ENCODE data around the gene ZSCAN31. TPM values are rescaled to one million over a fixed set of nuclear protein-coding genes. Genes with fewer than 3 reads are reported as not detected.

Gene ZSCAN31
- total RNA-seq, 3 donors from 2014 or later (not counting 1 experiment from before 2014, with no cell fraction given), result 0.65 to 2.2 (median 0.72) TPM

DNA sequence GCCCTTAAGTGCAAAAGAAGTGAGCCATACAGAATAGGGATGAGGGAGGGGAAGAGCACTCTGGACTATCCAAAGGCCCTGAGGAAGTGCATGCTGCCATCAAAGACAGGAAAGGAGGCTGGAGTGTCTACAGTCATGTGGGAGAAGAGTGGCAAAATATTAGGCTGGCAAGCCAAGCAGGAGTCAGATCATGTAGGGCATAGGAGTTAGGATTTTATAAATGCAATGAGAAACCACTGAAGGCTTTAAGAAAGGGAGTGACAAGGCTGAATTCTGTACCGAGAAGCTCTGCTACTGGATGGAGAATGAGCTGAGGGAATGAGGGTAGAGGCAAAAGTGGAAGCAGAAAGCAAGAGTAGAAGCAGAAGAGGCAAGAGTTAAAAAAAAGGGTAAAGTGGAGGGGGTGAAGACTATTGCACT, 2.3 kb downstream of the ZSCAN31 start:
- Mint-ChIP-seq H3K9me3 (peaks cover 0 to 3% of the 10 kb centered on the region in 2 donors), H3K27me3 (ENCODE audit: low read depth in 2 of 2) (no peaks in the 10 kb centered on the region), H3K4me1 (peaks cover 0 to 15% of the 10 kb centered on the region in 2 donors), H3K4me3 (peak overlapping the region; percentile 40), H3K36me3 (no peaks in the 10 kb centered on the region), H3K27ac (no peak overlapping the region)
- H3K4me1 ChIP-seq (ENCODE audit: control insufficient read depth, insufficient read depth, low read length), result peaks cover 18% of the 10 kb centered on the region
- ATAC-seq, result no peak
- peaks cover 4% of the 10 kb centered on the region for H3K9me3 ChIP-seq (ENCODE audit: control insufficient read depth, insufficient read depth, low read length)
- TF ChIP-seq, protein P1, sequence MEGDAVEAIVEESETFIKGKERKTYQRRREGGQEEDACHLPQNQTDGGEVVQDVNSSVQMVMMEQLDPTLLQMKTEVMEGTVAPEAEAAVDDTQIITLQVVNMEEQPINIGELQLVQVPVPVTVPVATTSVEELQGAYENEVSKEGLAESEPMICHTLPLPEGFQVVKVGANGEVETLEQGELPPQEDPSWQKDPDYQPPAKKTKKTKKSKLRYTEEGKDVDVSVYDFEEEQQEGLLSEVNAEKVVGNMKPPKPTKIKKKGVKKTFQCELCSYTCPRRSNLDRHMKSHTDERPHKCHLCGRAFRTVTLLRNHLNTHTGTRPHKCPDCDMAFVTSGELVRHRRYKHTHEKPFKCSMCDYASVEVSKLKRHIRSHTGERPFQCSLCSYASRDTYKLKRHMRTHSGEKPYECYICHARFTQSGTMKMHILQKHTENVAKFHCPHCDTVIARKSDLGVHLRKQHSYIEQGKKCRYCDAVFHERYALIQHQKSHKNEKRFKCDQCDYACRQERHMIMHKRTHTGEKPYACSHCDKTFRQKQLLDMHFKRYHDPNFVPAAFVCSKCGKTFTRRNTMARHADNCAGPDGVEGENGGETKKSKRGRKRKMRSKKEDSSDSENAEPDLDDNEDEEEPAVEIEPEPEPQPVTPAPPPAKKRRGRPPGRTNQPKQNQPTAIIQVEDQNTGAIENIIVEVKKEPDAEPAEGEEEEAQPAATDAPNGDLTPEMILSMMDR (IDR thresholded peaks at IDR 0.05), result no peak
- no peaks in the 10 kb centered on the region for H3K27me3 ChIP-seq (ENCODE audit: control insufficient read depth, insufficient read depth, low read length)
- WGBS (ENCODE audit: insufficient coverage), result 82% methylated on average over 1 of the region's 1 CpG
- H3K4me3 ChIP-seq (ENCODE audit: low read length), result no peak overlapping the region
- DNase-seq, result no peak
- no peak overlapping the region for H3K27ac ChIP-seq (ENCODE audit: low read length)
- intact Hi-C loops (cut with micrococcal nuclease), result no loop called here
- H3K36me3 ChIP-seq (ENCODE audit: control insufficient read depth, insufficient read depth, low read length), result no peaks in the 10 kb centered on the region

DNA sequence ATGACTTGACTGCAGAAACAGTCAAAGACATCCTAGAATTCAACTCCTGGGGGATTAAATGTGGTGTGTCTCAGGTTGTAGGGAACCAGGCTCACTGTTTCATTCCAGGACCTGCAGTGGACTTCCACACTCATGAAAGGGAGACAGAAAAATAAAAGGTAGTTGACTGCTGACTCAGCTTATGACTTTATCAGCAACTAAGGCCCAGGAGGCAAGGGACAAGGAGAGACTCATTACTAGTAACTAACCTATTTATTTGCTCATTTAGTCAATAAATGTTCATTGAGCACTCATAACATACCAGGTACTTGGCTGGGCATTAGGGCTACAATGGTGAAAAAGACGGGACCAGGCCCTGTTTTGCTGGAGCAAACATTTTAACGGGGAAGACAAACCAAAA, 2.9 kb downstream of the ZSCAN31 start:
- Histone ChIP-seq H3K36me3 (ENCODE audit: control insufficient read depth, insufficient read depth, low read length) (no peaks in the 10 kb centered on the region), H3K27me3 (ENCODE audit: control insufficient read depth, insufficient read depth, low read length) (no peaks in the 10 kb centered on the region), H3K27ac (ENCODE audit: low read length) (no peak overlapping the region), H3K4me3 (ENCODE audit: low read length) (no peak overlapping the region), H3K4me1 (ENCODE audit: control insufficient read depth, insufficient read depth, low read length) (peaks cover 18% of the 10 kb centered on the region), H3K9me3 (ENCODE audit: control insufficient read depth, insufficient read depth, low read length) (peaks cover 6% of the 10 kb centered on the region)
- WGBS (ENCODE audit: insufficient coverage), result 100% methylated on average over 2 of the region's 2 CpGs
- no peak overlapping the region for H3K4me3 Mint-ChIP-seq
- no peaks in the 10 kb centered on the region for H3K36me3 Mint-ChIP-seq
- H3K27ac Mint-ChIP-seq, result no peak overlapping the region
- H3K4me1 Mint-ChIP-seq, result peaks cover 0 to 15% of the 10 kb centered on the region in 2 donors
- intact Hi-C loops (cut with micrococcal nuclease), result no loop called here
- no peak for ATAC-seq
- no peak for DNase-seq
- TF ChIP-seq, protein P1 (IDR thresholded peaks at IDR 0.05), result no peak
- peaks cover 0 to 3% of the 10 kb centered on the region in 2 donors for H3K9me3 Mint-ChIP-seq
- H3K27me3 Mint-ChIP-seq (ENCODE audit: low read depth in 2 of 2), result no peaks in the 10 kb centered on the region

DNA sequence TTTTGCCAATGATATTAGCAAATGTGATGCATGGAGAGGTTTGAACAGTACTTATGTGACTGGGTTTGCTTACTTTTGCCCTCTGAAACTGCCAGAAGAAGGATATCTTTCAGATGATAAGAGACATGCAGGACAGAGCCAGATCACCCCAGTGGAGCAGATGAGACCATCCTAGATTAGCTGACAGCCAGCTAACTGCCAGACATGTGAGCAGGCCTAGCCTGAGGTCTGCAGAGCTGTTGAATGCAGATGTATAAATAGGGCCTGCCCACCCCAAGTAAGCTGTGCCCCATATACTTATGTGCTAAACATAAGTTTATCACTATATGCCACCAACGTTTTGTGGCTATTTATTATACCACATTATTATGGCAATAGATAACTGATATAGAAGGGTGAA, 5.9 kb downstream of the ZSCAN31 start:
- Mint-ChIP-seq H3K4me3 (no peak overlapping the region), H3K9me3 (peaks cover 7 to 18% of the 10 kb centered on the region in 2 donors), H3K27ac (no peak overlapping the region), H3K27me3 (ENCODE audit: low read depth in 2 of 2) (no peaks in the 10 kb centered on the region), H3K36me3 (peaks cover 23% of the 10 kb centered on the region), H3K4me1 (peaks cover 0 to 14% of the 10 kb centered on the region in 2 donors)
- Histone ChIP-seq H3K36me3 (ENCODE audit: control insufficient read depth, insufficient read depth, low read length) (peaks cover 3% of the 10 kb centered on the region), H3K27me3 (ENCODE audit: control insufficient read depth, insufficient read depth, low read length) (no peaks in the 10 kb centered on the region), H3K27ac (ENCODE audit: low read length) (no peak overlapping the region), H3K9me3 (ENCODE audit: control insufficient read depth, insufficient read depth, low read length) (peaks cover 24% of the 10 kb centered on the region), H3K4me1 (ENCODE audit: control insufficient read depth, insufficient read depth, low read length) (peaks cover 3% of the 10 kb centered on the region), H3K4me3 (ENCODE audit: low read length) (no peak overlapping the region)
- intact Hi-C loops (cut with micrococcal nuclease), result no loop called here
- WGBS (ENCODE audit: insufficient coverage), result no CpG with 5 or more reads among the region's 1 CpG
- TF ChIP-seq, protein P1 (IDR thresholded peaks at IDR 0.05), result no peak
- no peak for DNase-seq
- ATAC-seq, result no peak

DNA sequence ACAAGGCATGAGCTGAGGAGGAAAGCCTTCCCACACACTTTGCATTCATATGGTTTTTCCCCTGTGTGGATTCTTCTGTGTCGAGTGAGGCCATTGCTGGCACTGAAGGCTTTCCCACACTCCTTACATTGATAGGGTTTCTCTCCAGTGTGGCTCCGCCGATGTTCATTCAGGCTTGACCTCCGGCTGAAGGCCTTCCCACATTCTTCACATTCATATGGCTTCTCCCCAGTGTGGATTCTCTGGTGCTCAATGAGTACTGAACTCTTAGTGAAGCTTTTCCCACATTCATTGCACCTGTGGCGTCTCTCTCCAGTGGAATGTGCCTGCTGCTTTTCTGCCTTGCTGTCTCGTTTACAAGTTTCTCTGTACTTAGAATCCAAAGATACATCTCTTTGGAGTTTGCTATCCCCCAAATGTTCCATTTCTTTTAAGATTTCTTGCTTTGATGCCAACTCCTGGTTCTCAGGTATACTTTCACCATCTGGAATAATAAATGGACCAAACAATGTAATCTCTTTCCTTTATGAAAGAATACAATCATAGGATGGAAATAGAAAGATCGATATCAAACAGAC, 9.5 kb downstream of the ZSCAN31 start:
- no peak overlapping the region for H3K27ac Mint-ChIP-seq
- no peak overlapping the region for H3K4me3 ChIP-seq (ENCODE audit: low read length)
- H3K9me3 Mint-ChIP-seq, result peaks cover 7 to 18% of the 10 kb centered on the region in 2 donors
- DNase-seq, result no peak
- no peaks in the 10 kb centered on the region for H3K4me1 ChIP-seq (ENCODE audit: control insufficient read depth, insufficient read depth, low read length)
- H3K4me3 Mint-ChIP-seq, result no peak overlapping the region
- 95% methylated on average over 7 of the region's 7 CpGs for WGBS (ENCODE audit: insufficient coverage)
- no peak for ATAC-seq
- H3K4me1 Mint-ChIP-seq, result no peaks in the 10 kb centered on the region
- peaks cover 26% of the 10 kb centered on the region for H3K36me3 Mint-ChIP-seq
- TF ChIP-seq, protein P1 (IDR thresholded peaks at IDR 0.05), result no peak
- H3K27me3 Mint-ChIP-seq (ENCODE audit: low read depth in 2 of 2), result peaks cover 9 to 17% of the 10 kb centered on the region in 2 donors
- H3K27ac ChIP-seq (ENCODE audit: low read length), result no peak overlapping the region
- H3K36me3 ChIP-seq (ENCODE audit: control insufficient read depth, insufficient read depth, low read length), result peaks cover 3% of the 10 kb centered on the region
- peaks cover 24% of the 10 kb centered on the region for H3K9me3 ChIP-seq (ENCODE audit: control insufficient read depth, insufficient read depth, low read length)
- intact Hi-C loops (cut with micrococcal nuclease), result no loop called here
- no peaks in the 10 kb centered on the region for H3K27me3 ChIP-seq (ENCODE audit: control insufficient read depth, insufficient read depth, low read length)
